T follicular helper cell (primary cell): ENCODE results near the gene RPS5.
"Not testable (repeated sequence)": the region's sequence is repeated elsewhere in the genome, so short reads cannot be mapped to it uniquely, and the experiment has no call there.

ENCODE experiments used
- DNase-seq: peaks from one replicate; pipeline ENCODE4 v3.0.0-alpha.2; 2020; ENCODE audit warnings: low read depth

RPS5 gene

GRCh38 chr19:58385313-58385890 lies 1.7 kb upstream of the RPS5 start:
- no peak for DNase-seq

DNA sequence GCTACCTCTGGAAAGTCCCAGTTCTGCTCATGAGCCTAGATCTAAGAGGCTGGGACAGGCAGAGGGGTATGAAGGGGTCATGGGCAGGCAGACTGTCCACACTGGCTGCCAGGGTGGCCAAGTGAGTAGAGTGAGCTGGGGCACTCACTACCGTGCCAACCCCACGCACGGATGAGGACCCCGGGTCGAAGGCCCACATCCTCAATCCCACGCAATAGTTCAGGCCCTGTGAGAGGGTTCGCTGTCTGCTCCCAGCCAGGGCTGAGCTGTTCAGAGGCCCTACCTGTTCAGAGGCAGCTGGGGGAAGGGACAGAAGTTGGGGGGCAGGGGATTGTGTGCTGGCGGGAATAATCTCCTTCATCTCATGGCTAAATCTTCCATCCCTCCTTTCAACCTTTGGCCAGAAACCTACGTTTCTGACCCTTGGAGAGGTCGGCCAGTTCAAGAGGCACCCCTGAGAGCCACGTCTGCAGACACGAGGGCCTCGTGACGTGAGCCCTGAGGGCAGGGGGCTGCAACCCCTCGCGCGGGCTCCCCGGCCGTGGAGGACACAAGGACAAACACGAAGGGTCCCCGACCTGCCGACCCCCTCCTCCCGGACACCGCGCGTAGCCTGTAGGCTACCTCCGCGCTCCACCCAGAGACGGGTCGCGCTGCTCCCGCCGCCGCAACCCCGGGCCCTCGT lies 1.0 kb upstream of the RPS5 start:
- DNase-seq = no peak

- no peak for DNase-seq
Measured at GRCh38 chr19:58387338-58388174, 487 bp downstream of the RPS5 start.

GRCh38 chr19:58388175-58388526 lies 1.1 kb downstream of the RPS5 start:
- DNase-seq = no peak

- DNase-seq = no peak
Measured at GRCh38 chr19:58392945-58393724, 6.1 kb downstream of the RPS5 start.

DNA sequence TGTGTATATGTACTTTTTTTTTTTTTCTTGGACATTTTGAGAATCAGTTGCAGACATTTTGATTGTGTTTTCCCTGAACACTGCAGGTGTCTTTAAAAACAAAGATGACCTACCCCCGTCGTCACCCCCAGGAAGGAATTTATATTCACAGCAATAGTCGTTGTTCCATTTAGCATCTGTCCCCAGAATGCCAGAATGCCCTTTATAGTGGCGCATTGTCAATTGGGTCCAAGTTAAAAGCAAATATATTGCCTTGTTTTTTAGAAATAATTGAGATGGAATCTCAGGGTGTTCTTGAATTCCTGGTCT lies 6.6 kb downstream of the RPS5 start:
- DNase-seq = no peak

- no peak for DNase-seq
Measured at GRCh38 chr19:58394821-58395219, 7.8 kb downstream of the RPS5 start.

GRCh38 chr19:58395220-58395978 lies 8.3 kb downstream of the RPS5 start, which contains the start of gene RNF225:
Gene RNF225 (plus strand): TSS chr19:58395656. CDS start chr19:58396090, 434 bp downstream.
- no peak for DNase-seq

- DNase-seq = no peak
Measured at GRCh38 chr19:58395979-58396627, 9.0 kb downstream of the RPS5 start.

- DNase-seq = no peak
Measured at GRCh38 chr19:58396691-58397532, 9.8 kb downstream of the RPS5 start.

DNA sequence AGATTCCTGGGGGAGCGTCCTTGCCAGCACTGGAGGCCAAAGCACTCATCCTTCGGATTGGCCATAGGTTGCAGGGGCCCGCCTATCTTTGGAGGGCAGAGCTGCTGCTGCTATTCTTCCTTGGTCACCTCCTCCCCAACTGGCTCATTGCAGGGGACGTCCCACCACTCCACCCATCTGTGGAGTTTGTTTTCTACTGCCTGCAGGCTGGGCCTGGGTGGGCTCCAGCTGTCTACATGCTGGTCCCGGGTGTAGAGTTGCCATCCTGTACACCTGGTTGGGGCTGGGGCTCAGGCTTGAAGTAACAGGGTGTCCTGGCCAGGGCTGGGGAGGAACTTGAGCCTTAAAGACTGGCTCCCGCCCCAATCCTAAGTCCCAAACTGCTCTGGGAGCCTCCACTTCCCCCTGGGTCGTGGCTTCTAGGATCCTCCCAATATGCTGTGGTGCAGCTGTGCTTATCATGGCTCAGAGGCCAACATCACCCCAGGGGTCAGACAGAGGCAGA lies 10.5 kb downstream of the RPS5 start:
- no peak for DNase-seq

DNA sequence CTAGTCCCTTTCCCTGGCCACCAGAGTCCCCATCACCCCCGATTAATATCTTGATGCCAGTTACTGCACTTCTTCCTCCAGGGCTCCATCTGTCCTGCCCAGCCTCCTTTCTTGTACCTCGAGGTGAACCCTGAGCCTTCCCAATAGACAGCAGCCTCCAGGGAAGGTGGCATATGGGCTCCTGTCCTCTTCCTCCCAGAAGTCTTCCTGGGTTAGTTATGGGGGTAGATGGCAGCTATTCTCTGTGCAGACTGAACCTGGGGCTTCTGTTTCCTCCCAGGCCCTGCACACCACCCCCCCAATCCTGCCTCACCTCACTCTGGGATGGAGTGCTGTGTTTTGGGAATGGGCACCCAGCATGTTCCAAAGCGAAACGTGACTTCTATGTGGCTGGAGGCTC lies 11.0 kb downstream of the RPS5 start:
- no peak for DNase-seq

DNA sequence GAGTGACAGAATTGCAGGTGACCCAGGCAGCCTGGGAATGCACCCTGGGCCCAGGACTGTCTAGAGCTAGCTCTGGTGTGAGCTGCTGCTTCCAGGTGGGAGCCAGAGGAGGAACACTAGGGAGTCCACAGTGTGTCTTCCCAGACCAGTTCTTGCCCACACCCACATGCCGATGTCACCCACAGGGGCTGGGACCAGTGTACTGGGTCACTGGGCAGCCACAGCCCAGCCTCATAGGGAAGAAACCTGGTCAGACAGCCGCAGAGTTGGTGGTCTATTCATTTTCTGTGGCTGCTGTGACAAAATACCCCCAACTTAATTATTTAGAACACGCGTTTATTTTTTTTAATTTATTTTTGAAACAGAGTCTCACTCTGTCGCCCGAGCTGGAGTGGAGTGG lies 11.5 kb downstream of the RPS5 start:
- DNase-seq = no peak

- DNase-seq = no peak
Measured at GRCh38 chr19:58399903-58400302, 12.8 kb downstream of the RPS5 start.

GRCh38 chr19:58400316-58400915 lies 13.3 kb downstream of the RPS5 start:
- DNase-seq = no peak

- peak; percentile 99 for DNase-seq
Measured at GRCh38 chr19:58400916-58401839, 14.1 kb downstream of the RPS5 start.

DNA sequence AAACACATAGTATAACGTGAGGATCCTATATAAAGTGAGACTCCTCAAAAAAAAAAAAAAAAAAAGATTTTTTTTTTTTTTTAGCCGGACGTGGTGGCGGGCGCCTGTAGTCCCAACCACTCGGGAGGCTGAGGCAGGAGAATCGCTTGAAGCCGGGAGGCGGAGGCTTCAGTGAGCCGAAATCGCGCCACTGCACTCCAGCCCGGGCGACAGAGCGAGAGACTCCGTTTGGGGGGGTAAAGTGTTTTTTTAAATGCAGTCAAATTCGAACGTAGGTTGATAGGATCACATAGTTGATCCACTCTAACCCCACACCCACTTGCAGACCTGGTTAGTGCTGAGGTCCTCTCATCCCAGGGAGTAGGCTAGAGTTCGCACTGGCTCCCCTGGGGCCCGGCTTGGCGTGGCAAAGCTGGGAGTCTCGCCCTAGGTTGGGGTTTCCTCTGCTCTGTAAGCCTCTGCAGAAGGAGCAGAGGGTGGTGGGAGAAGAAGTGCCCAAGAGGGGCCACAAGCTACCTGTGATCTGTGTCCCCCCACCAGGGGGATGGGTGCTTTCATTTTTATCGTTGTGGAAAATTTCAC lies 14.9 kb downstream of the RPS5 start:
- DNase-seq = no peak

- not testable (repeated sequence) for DNase-seq
Measured at GRCh38 chr19:58403920-58404478, 16.9 kb downstream of the RPS5 start.
